ENCODE measurements around the gene ATP6V0C. TPM values are rescaled to one million over a fixed set of nuclear protein-coding genes. Genes with fewer than 3 reads are reported as not detected.
"Not testable (repeated sequence)": the region's sequence is repeated elsewhere in the genome, so short reads cannot be mapped to it uniquely, and the experiment has no call there.

Gene ATP6V0C
- total RNA-seq, 8 experiments from 2014 or later: 24.7 to 75.3 (median 47.4) TPM

- H3K27ac ChIP-seq: peak overlapping the region; percentile 81 to 90
- 73 to 100% (median 80%) methylated on average over 1 to 7 of the region's 14 CpGs; no CpG with 5 or more reads in 7 of the 10 experiments for WGBS, 10 experiments
- in situ Hi-C loops (cut with MboI; ENCODE audit: low pct_unique_long_range_greater_than_20kb in 2 of 9, low sequenced_read_pairs in 9 of 9, unreplicated experiment in 9 of 9): no loop called here
- peak overlapping the region in 2 of 5 donors; percentile 53 to 56 for H3K4me3 ChIP-seq
- H3K4me1 ChIP-seq (replicated peaks in 1 of 2): peaks cover 5 to 6% of the 10 kb centered on the region in 2 donors
- ATAC-seq (replicated peaks in 6 of 8): no peak
Observed at GRCh38 chr16:2530629-2531318, 17.0 kb downstream of the ATP6V0C start.

DNA sequence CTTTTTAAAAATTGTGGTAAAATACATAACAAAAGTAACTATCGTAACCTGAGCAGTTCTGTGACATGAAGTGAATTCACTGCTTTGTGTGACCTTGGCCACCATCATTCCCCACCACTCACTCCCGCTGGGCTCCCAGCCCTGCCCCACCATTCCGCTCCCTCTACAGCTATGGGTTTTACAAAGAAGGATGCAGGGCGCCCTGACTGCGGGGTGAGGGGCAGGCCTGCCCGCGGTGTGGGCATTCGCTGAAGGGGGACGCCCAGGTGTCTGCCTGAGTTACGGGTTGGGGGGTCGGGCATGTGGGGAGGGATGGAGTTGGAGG is 17.6 kb downstream of the ATP6V0C start, which contains the start of gene CEMP1:
TSS of gene CEMP1 (minus strand) at position 38 of the 325 bp plus-strand sequence. CDS start 335 bp downstream, outside the sequence.
- WGBS, 10 experiments: no CpG with 5 or more reads among the region's 11 CpGs
- Histone ChIP-seq H3K4me1 (replicated peaks in 1 of 2) (peaks cover 5 to 6% of the 10 kb centered on the region in 2 donors), H3K27ac (peak within 1 kb of the TSS; percentile 81 to 90), H3K4me3 (peak within 1 kb of the TSS; percentile 41 to 67 (median 53))
- ATAC-seq (replicated peaks in 6 of 8): peak in 5 of 8 experiments; percentile 2 to 7 (median 3)
- in situ Hi-C loops (cut with MboI; ENCODE audit: low pct_unique_long_range_greater_than_20kb in 2 of 9, low sequenced_read_pairs in 9 of 9, unreplicated experiment in 9 of 9): no loop called here

- 0% methylated on average over 3 of the region's 84 CpGs; no CpG with 5 or more reads in 9 of the 10 experiments for WGBS, 10 experiments
- peak; percentile 84 to 92 (median 89) for ATAC-seq (replicated peaks in 6 of 8)
- in situ Hi-C loops (cut with MboI; ENCODE audit: low pct_unique_long_range_greater_than_20kb in 2 of 9, low sequenced_read_pairs in 9 of 9, unreplicated experiment in 9 of 9): no loop called here
- H3K4me3 ChIP-seq: peak overlapping the region; percentile 41 to 67 (median 53)
- peak overlapping the region; percentile 81 to 90 for H3K27ac ChIP-seq
- peaks cover 6% of the 10 kb centered on the region in 2 donors for H3K4me1 ChIP-seq (replicated peaks in 1 of 2)
Observed at GRCh38 chr16:2531696-2532493, 18.1 kb downstream of the ATP6V0C start.

DNA sequence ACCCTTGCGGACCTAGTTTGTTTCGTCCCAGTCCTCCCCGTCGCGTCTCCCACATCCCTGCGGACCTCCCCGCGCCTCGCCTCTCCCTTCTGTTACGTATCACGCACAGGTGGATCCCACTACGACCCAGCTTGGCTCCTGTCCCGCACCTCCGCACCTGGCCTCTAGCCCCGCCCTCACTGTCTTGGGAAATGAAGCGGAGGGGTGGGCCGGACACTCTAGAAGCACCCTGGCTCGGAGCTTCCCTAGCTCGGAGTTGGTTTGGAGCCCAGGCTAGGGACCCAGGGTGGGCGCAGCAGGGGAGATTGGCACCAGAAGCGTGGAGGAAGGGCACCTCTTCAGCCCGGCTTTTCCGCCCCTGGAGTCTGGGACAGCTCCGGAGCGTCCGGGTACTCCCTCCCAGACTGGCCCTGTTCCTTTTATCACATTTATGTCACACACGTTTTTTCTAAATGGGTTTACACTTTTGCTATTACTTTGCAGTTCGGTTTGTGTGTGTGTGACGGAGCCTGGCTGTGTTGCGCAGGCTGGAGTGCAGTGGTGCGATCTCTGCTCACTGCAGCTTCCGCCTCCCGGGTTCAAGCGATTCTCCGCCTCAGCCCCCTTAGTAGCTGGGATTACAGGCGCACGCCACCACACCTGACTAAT is 18.9 kb downstream of the ATP6V0C start:
- peak overlapping the region; percentile 71 to 80 for H3K27ac ChIP-seq
- 0 to 20% (median 15%) methylated on average over 1 to 9 of the region's 37 CpGs; no CpG with 5 or more reads in 4 of the 10 experiments for WGBS, 10 experiments
- peaks cover 6 to 8% of the 10 kb centered on the region in 2 donors for H3K4me1 ChIP-seq (replicated peaks in 1 of 2)
- peak overlapping the region; percentile 41 to 67 (median 53) for H3K4me3 ChIP-seq
- in situ Hi-C loops (cut with MboI; ENCODE audit: low pct_unique_long_range_greater_than_20kb in 2 of 9, low sequenced_read_pairs in 9 of 9, unreplicated experiment in 9 of 9): no loop called here
- ATAC-seq (replicated peaks in 6 of 8): peak; percentile 5 to 47 (median 22)

DNA sequence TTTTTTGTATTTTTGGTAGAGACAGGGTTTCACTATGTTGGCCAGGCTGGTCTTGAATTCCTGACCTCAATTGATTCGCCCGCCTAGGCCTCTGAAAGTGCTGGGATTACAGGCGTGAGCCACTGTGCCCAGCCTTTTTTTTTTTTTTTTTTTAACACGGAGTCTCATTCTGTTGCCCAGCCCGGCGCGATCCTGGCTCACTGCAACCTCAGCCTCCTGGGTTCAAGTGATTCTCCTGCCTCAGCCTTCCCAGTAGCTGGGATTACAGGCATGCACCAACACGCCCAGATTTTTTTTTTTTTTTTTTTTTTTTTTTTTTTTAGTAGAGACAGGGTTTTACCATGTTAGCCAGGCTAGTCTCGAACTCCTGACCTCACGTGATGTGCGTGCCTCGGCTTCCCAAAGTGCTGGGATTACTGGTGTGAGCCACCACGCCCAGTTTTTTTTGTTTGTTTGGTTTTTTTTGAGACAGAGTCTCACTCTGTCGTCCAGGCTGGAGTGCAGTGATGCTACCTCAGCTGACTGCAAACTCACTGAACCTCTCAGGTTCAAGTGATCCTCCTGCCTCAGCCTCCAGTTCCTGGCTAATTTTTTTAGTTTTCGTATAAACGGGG is 19.5 kb downstream of the ATP6V0C start:
- WGBS, 10 experiments: 17 to 90% (median 34%) methylated on average over 1 to 15 of the region's 16 CpGs; no CpG with 5 or more reads in 1 of the 10 experiments
- H3K4me1 ChIP-seq (replicated peaks in 1 of 2); in situ Hi-C loops (cut with MboI; ENCODE audit: low pct_unique_long_range_greater_than_20kb in 2 of 9, low sequenced_read_pairs in 9 of 9, unreplicated experiment in 9 of 9); ATAC-seq (replicated peaks in 6 of 8): not testable (repeated sequence)
- Histone ChIP-seq H3K27ac (peak overlapping the region in 1 of 2 donors; percentile 80), H3K4me3 (peak overlapping the region; percentile 41 to 67 (median 53))

DNA sequence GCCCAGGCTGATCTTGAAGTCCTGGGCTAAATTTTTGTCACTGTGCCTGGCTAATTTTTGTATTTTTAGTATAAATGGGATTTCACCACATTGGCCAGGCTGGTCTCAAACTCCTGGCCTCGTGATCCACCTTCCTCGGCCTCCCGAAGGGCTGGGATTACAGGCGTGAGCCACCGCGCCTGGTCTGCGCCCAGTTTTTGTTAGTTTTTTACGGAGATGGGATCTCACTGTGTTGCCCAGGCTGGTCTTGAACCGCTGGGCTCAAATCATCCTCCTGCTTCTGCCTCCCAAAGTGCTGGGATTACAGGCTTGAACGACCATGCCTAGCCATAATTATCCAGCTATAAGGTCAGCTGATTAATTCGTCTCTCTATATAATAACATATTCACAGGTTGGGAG is 20.2 kb downstream of the ATP6V0C start:
- Histone ChIP-seq H3K27ac (no peak overlapping the region), H3K4me1 (replicated peaks in 1 of 2) (peaks cover 8 to 10% of the 10 kb centered on the region in 2 donors), H3K4me3 (no peak overlapping the region)
- in situ Hi-C loops (cut with MboI; ENCODE audit: low pct_unique_long_range_greater_than_20kb in 2 of 9, low sequenced_read_pairs in 9 of 9, unreplicated experiment in 9 of 9): no loop called here
- 72 to 100% (median 83%) methylated on average over 1 to 11 of the region's 11 CpGs; no CpG with 5 or more reads in 2 of the 10 experiments for WGBS, 10 experiments
- ATAC-seq (replicated peaks in 6 of 8): no peak

- in situ Hi-C loops (cut with MboI; ENCODE audit: low pct_unique_long_range_greater_than_20kb in 2 of 9, low sequenced_read_pairs in 9 of 9, unreplicated experiment in 9 of 9); H3K27ac ChIP-seq; H3K4me3 ChIP-seq; ATAC-seq (replicated peaks in 6 of 8): not testable (repeated sequence)
- peaks cover 13 to 14% of the 10 kb centered on the region in 2 donors for H3K4me1 ChIP-seq (replicated peaks in 1 of 2)
- WGBS, 10 experiments: 83 to 100% (median 93%) methylated on average over 1 to 5 of the region's 5 CpGs; no CpG with 5 or more reads in 3 of the 10 experiments
Observed at GRCh38 chr16:2534335-2534734, 20.6 kb downstream of the ATP6V0C start.

- H3K27ac ChIP-seq: no peak overlapping the region
- WGBS, 10 experiments: 10 to 100% (median 76%) methylated on average over 1 to 8 of the region's 9 CpGs; no CpG with 5 or more reads in 4 of the 10 experiments
- in situ Hi-C loops (cut with MboI; ENCODE audit: low pct_unique_long_range_greater_than_20kb in 2 of 9, low sequenced_read_pairs in 9 of 9, unreplicated experiment in 9 of 9): no loop called here
- peaks cover 16 to 19% of the 10 kb centered on the region in 2 donors for H3K4me1 ChIP-seq (replicated peaks in 1 of 2)
- no peak overlapping the region for H3K4me3 ChIP-seq
- ATAC-seq (replicated peaks in 6 of 8): no peak
Observed at GRCh38 chr16:2535625-2536013, 21.9 kb downstream of the ATP6V0C start.

GRCh38 chr16:2537451-2538379 is 24.0 kb downstream of the ATP6V0C start, which contains the start of gene PDPK1:
Gene PDPK1, plus strand, starts transcription at chr16:2538021. Its CDS starts 92 bp downstream, at chr16:2538113.
- peaks cover 10 to 13% of the 10 kb centered on the region in 2 donors for H3K4me1 ChIP-seq (replicated peaks in 1 of 2)
- peak within 1 kb of the TSS; percentile 69 to 100 (median 98) for H3K4me3 ChIP-seq
- ATAC-seq (replicated peaks in 6 of 8): peak; percentile 75 to 95 (median 91)
- WGBS, 10 experiments: 0 to 10% (median 2%) methylated on average over 2 to 8 of the region's 126 CpGs; no CpG with 5 or more reads in 7 of the 10 experiments
- peak within 1 kb of the TSS; percentile 67 to 97 for H3K27ac ChIP-seq
- in situ Hi-C loops (cut with MboI; ENCODE audit: low pct_unique_long_range_greater_than_20kb in 2 of 9, low sequenced_read_pairs in 9 of 9, unreplicated experiment in 9 of 9): no loop called here

GRCh38 chr16:2539192-2539844 is 25.6 kb downstream of the ATP6V0C start:
- 20 to 100% (median 90%) methylated on average over 1 to 12 of the region's 24 CpGs for WGBS, 10 experiments
- Histone ChIP-seq H3K4me3 (peak overlapping the region; percentile 20 to 42 (median 35)), H3K4me1 (replicated peaks in 1 of 2) (peaks cover 10 to 13% of the 10 kb centered on the region in 2 donors)
- in situ Hi-C loops (cut with MboI; ENCODE audit: low pct_unique_long_range_greater_than_20kb in 2 of 9, low sequenced_read_pairs in 9 of 9, unreplicated experiment in 9 of 9); H3K27ac ChIP-seq; ATAC-seq (replicated peaks in 6 of 8): not testable (repeated sequence)

- H3K4me1 ChIP-seq (replicated peaks in 1 of 2): peaks cover 10 to 13% of the 10 kb centered on the region in 2 donors
- H3K4me3 ChIP-seq; in situ Hi-C loops (cut with MboI; ENCODE audit: low pct_unique_long_range_greater_than_20kb in 2 of 9, low sequenced_read_pairs in 9 of 9, unreplicated experiment in 9 of 9); H3K27ac ChIP-seq: not testable (repeated sequence)
- WGBS, 10 experiments: 45 to 88% (median 80%) methylated on average over 1 to 6 of the region's 14 CpGs; no CpG with 5 or more reads in 7 of the 10 experiments
- ATAC-seq (replicated peaks in 6 of 8): peak in 2 of 8 experiments; percentile 4
Observed at GRCh38 chr16:2539845-2540458, 26.2 kb downstream of the ATP6V0C start.

All from motor neuron (in vitro differentiated cells).